Measurements from ENCODE around the gene PLD3.
"Not testable (repeated sequence)": the region's sequence is repeated elsewhere in the genome, so short reads cannot be mapped to it uniquely, and the experiment has no call there.

PLD3 gene

GRCh38 chr19:40331052-40331451, 17.4 kb upstream of the PLD3 start:
- in situ Hi-C loops (cut with MboI; ENCODE audit: low sequenced_read_pairs): no loop called here

- in situ Hi-C loops (cut with MboI; ENCODE audit: low sequenced_read_pairs): no loop called here
Measured at GRCh38 chr19:40332669-40333068, 15.8 kb upstream of the PLD3 start.

DNA sequence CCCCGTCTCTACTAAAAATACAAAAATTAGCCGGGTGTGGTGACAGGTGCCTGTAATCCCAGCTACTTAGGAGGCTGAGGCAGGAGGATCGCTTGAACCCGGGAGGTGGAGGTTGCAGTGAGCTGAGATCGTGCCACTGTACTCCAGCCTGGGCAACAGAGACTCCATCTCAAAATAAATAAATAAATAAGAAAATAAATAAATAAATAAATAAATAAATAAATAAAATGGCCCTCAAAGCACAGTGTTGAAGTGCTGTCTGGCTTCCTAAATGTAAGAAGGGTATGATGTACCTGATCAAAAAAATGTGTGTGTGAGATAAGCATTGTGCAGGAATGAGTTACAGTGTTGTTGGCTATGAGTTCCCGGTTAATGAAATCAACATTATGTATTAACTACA, 15.4 kb upstream of the PLD3 start:
- in situ Hi-C loops (cut with MboI; ENCODE audit: low sequenced_read_pairs): not testable (repeated sequence)

GRCh38 chr19:40335101-40335500, 13.4 kb upstream of the PLD3 start:
- in situ Hi-C loops (cut with MboI; ENCODE audit: low sequenced_read_pairs): no loop called here

GRCh38 chr19:40335855-40336600, 12.5 kb upstream of the PLD3 start:
- in situ Hi-C loops (cut with MboI; ENCODE audit: low sequenced_read_pairs): no loop called here

DNA sequence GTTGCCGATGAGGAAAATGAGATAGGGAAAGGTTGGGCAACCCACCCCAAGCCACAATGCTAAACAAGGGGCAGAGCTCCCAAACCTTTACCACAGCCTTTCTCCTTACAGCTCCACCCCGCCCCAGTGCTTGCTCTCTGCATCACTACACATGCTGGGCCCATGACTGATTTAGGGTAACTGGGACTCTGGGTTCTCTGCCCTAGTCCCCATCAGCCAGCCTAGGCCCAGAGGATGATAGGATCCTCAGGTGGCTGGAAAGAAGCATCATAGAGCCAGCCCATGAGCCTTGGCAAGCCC, 11.9 kb upstream of the PLD3 start:
- in situ Hi-C loops (cut with MboI; ENCODE audit: low sequenced_read_pairs): no loop called here

- in situ Hi-C loops (cut with MboI; ENCODE audit: low sequenced_read_pairs): no loop called here
Measured at GRCh38 chr19:40337107-40337506, 11.4 kb upstream of the PLD3 start.

- in situ Hi-C loops (cut with MboI; ENCODE audit: low sequenced_read_pairs): no loop called here
Measured at GRCh38 chr19:40337594-40337993, 10.9 kb upstream of the PLD3 start.

DNA sequence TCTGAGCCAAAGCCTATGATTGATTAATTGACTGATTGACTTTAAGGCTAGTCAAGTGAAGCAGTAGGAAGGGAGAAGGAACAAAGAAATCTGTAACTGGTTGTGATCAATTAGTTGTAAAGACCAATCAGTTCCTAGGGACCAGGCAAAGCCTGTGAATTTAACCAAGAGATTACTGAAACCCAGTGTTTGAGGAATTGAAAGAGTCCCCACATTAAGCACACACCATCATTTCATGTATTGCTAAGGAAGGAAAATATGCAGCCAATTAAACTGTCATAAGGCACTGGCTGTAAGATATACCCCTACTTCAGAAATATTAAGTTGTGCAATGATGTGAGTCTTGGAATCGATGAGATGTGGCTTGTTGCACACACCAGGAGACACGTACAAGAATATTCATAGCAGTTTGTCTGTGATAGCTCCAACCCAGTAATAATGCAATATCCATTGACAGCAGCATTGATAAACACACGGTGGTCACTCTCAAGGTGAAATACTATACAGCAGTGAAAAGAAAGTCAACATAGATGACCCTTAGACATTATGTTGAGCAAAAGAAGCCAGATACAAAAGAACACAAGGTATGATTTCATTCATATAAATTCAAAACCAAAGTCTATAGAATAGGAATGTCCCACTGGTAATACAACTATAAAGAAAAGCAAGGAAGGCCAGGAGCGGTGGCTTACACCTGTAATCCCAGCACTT, 9.3 kb upstream of the PLD3 start:
- in situ Hi-C loops (cut with MboI; ENCODE audit: low sequenced_read_pairs): no loop called here

GRCh38 chr19:40341601-40342482, 6.7 kb upstream of the PLD3 start:
- in situ Hi-C loops (cut with MboI; ENCODE audit: low sequenced_read_pairs): no loop called here

- in situ Hi-C loops (cut with MboI; ENCODE audit: low sequenced_read_pairs): no loop called here
Measured at GRCh38 chr19:40342644-40343311, 5.7 kb upstream of the PLD3 start.

DNA sequence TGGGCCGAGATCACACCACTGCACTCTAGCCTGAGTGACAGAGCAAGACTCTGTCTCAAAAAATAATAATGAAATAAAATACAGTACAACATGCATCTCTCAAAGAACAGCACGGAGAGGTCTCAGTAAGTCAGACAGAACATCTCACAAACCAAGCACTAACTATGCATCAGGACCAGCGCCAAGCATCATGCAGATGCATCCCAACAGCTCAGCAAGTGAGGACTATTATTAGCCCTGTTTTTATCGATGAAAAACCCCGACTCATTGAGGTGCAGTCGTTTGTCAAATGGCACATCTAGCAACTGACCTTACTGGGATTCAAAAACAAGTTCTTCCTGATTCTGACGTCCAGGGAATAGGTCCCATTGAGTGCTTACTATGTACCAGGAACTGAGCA, 4.1 kb upstream of the PLD3 start:
- in situ Hi-C loops (cut with MboI; ENCODE audit: low sequenced_read_pairs): no loop called here

DNA sequence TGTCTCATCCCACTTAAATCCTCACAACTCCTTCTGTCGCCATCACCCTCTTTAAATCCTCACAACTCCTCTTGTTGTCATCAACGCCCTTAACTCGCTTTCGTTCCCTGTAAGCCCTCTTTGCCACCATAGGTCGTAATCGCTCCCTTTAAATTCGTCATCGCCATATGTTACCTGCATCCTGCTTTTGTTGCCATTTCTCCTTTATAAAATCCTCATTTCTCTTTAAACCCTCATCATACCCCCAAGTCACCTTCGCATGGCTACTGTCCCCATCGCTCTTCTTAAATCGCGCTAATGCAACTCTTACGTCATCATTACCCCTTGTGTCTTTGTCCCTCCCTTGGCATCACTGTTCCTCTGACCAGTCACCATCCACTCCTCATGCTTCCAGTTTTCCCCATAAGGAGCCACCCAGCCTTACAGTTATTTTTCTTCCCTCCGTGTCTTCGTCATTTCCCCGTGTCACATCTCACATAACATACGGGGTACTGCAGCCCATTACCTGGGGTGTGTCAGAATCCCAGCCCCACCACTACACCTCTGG, 539 bp downstream of the PLD3 start:
- in situ Hi-C loops (cut with MboI; ENCODE audit: low sequenced_read_pairs): no loop called here

DNA sequence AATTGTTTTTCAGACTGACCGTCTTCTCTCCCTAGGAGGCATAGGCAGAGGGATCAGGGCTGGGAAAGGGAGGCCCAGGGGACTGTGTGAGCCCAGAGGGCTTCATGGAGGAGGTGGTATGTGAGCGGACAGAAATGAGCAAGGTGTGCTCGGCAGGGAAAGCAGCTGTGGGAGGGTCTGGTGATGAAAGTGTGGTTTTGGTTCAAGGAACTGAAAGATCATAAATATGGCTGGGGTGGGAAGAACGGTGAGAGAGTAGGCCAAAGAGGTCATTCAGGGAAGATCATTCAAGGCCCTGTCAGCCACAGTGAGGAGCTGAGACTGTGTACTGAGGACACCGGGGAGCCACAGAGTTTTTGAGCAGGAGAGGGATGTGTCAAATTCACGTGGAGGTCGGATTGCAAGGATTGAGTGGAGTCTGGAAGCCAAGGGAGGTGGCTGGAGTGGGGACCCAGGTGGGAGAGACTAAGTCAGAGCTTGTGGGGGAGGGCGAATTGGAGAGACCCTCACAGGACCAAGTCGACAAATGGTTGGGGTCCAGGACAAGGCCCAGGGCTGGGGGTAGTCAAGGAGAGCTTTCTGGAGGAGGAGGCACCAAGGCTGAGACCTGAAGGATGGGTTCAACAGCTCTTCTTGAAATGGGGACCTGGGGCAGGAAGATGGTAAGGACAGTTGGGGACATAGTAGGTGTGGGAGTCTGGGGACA, 7.6 kb downstream of the PLD3 start:
- in situ Hi-C loops (cut with MboI; ENCODE audit: low sequenced_read_pairs): no loop called here

- in situ Hi-C loops (cut with MboI; ENCODE audit: low sequenced_read_pairs): no loop called here
Measured at GRCh38 chr19:40356681-40357595, 8.4 kb downstream of the PLD3 start.

- in situ Hi-C loops (cut with MboI; ENCODE audit: low sequenced_read_pairs): no loop called here
Measured at GRCh38 chr19:40357640-40358039, 9.1 kb downstream of the PLD3 start.

DNA sequence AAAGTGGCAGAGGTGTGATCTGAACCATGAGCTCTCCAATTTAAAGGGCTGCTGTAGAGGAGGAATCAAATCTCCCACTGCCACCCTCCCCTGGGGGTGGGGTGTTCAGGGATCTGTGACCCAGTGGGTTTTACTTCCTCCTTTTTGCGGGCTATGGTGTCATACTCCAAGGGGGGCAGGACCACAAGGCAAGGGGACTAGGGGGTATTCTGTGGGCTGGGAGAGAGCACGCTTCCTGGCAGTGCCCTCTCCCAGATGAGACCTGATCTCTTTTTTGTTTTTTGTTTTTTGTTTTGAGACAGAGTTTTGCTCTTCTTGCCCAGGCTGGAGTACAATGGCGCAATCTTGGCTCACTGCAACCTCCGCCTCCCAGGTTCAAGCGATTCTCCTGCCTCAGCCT, 10.3 kb downstream of the PLD3 start:
- in situ Hi-C loops (cut with MboI; ENCODE audit: low sequenced_read_pairs): no loop called here

DNA sequence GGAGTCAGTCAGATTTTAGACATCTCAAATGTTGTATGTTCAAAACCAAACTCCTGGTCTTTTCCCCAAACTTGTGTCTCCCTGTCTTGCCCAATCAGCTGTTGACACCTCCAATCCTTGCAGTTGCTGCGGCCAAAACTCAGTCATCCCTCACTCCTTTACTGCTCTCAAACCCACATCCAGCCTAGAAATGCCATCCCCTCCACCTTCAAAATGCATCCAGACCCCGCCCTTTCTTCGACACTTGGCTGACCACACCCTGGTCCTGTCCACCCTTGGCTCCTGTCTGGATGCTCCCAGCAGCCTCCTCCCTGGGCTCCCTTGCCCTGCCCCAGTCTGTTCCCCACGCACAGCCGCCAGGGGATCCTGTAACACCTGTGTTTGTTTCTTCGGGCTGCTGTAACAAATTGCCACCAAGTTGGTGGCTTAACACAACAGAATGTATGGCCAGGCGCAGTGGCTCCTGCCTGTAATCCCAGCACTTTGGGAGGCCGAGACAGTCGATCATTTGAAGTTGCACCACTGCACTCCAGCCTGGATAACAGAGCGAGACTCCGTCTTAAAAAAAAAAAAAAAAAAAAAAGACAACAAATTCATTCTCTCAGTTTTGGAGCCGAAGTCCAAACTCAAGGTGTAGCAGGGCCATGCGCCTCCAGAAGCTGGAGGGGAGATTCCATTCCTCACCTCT, 11.7 kb downstream of the PLD3 start:
- in situ Hi-C loops (cut with MboI; ENCODE audit: low sequenced_read_pairs): no loop called here
